ENCODE data around the gene LONP2. TPM values are rescaled to one million over a fixed set of nuclear protein-coding genes. Genes with fewer than 3 reads are reported as not detected.
A peak's percentile ranks its signal among the peaks of the same experiment; 100 is the strongest.

The LONP2 gene
- total and polyA plus RNA-seq, 2 of the 13 experiments (the other 11 are each of a cell fraction or from before 2014, with no cell fraction given), result 39.2 to 63.3 TPM

DNA sequence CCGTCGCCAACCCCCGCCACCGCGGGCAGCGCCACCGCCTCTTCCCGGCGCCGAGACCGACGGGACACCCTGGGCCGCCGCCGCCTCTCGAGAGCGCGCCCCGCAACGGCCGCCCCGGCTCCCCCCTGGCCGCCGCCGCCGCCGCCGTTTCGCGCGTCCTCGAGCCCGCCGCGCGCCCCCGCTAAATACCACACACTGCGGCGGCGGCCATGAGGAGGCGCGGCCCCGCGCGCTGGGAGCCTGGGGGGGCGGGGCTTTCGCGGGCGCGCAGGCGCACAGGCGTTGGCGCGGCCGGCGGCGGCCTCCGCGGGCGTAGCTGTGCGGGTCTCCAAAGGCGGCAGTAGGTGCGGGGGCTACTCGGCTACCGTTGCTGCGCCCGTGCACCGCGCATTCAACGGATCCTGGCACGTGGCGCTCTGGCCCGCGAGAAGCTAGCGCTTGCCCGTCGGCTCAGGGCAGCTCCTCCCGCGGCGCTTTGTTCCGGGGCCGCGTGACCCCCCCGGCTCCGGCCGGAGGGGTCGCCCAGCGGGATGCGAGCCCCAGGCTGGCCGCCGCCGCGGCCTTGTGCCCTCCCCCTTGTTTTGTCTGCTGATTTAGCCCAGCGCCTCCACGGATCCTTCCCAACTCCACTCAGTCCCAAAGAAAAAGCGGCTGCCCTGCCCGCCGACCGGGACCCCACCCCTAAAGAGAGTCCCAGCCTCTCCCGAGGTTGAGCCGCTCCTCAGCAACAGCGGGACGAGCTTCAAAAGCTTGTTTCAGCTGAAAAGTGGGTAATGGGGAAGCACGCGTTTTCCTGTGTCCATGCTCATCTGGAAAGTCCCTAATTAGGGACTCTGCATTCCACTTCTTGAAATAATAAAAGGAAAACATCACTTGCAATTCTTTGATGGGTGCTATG, 141.4 kb downstream of the LONP2 start, which contains the start of gene SIAH1 (continued):
- no peak; the same call in 1 of the 2 replicates for TF ChIP-seq CSRNP2 (CRISPR knock-in tag; conservative IDR thresholded peaks at IDR 0.05; ENCODE audit: low read depth)
- 0 out of 2 replicates have a peak, but pooled peaks have one; percentile 10 for TF ChIP-seq ZNF670 (CRISPR knock-in tag; IDR thresholded peaks at IDR 0.05; ENCODE audit: borderline replicate concordance)
- TF ChIP-seq ATF2 (CRISPR knock-in tag; IDR thresholded peaks at IDR 0.05), result peak; percentile 36; the same call in 1 of the 2 replicates
- TF ChIP-seq YEATS4 (CRISPR knock-in tag; IDR thresholded peaks at IDR 0.05; ENCODE audit: borderline replicate concordance), result peak; percentile 96
- peak; percentile 81; the same call in 1 of the 2 replicates for TF ChIP-seq ZNF235 (CRISPR knock-in tag; IDR thresholded peaks at IDR 0.05; ENCODE audit: borderline replicate concordance)
- TF ChIP-seq ATF1 (CRISPR knock-in tag; IDR thresholded peaks at IDR 0.05), result no peak
- no peak for TF ChIP-seq PLSCR1 (CRISPR knock-in tag; IDR thresholded peaks at IDR 0.05; ENCODE audit: borderline replicate concordance)
- TF ChIP-seq PITX1 (CRISPR knock-in tag; IDR thresholded peaks at IDR 0.05), result no peak
- no peak for TF ChIP-seq MNT (IDR thresholded peaks at IDR 0.05)
- no peak for TF ChIP-seq SMC3 (IDR thresholded peaks at IDR 0.05; ENCODE audit: low read length)
- TF ChIP-seq ZNF446 (CRISPR knock-in tag; IDR thresholded peaks at IDR 0.05), result peak; percentile 93; the same call in 1 of the 2 replicates
- no peak for TF ChIP-seq SRF (IDR thresholded peaks at IDR 0.05; ENCODE audit: low read depth, low read length)
- peak; percentile 50 for TF ChIP-seq ZNF772 (CRISPR knock-in tag; IDR thresholded peaks at IDR 0.05)
- TF ChIP-seq YEATS2 (CRISPR knock-in tag; IDR thresholded peaks at IDR 0.05; ENCODE audit: borderline replicate concordance), result peak; percentile 26; the same call in 1 of the 2 replicates
- TF ChIP-seq MBNL3 (CRISPR knock-in tag; conservative IDR thresholded peaks at IDR 0.05), result no peak
- TF ChIP-seq, protein P1, sequence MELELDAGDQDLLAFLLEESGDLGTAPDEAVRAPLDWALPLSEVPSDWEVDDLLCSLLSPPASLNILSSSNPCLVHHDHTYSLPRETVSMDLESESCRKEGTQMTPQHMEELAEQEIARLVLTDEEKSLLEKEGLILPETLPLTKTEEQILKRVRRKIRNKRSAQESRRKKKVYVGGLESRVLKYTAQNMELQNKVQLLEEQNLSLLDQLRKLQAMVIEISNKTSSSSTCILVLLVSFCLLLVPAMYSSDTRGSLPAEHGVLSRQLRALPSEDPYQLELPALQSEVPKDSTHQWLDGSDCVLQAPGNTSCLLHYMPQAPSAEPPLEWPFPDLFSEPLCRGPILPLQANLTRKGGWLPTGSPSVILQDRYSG (CRISPR knock-in tag; IDR thresholded peaks at IDR 0.05), result no peak
- peak; percentile 61; the same call in 1 of the 2 replicates for TF ChIP-seq KMT2B (CRISPR knock-in tag; IDR thresholded peaks at IDR 0.05)
- TF ChIP-seq ZMYM3 (CRISPR knock-in tag; IDR thresholded peaks at IDR 0.05), result no peak
- TF ChIP-seq, protein P2, sequence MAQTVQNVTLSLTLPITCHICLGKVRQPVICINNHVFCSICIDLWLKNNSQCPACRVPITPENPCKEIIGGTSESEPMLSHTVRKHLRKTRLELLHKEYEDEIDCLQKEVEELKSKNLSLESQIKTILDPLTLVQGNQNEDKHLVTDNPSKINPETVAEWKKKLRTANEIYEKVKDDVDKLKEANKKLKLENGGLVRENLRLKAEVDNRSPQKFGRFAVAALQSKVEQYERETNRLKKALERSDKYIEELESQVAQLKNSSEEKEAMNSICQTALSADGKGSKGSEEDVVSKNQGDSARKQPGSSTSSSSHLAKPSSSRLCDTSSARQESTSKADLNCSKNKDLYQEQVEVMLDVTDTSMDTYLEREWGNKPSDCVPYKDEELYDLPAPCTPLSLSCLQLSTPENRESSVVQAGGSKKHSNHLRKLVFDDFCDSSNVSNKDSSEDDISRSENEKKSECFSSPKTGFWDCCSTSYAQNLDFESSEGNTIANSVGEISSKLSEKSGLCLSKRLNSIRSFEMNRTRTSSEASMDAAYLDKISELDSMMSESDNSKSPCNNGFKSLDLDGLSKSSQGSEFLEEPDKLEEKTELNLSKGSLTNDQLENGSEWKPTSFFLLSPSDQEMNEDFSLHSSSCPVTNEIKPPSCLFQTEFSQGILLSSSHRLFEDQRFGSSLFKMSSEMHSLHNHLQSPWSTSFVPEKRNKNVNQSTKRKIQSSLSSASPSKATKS (CRISPR knock-in tag; IDR thresholded peaks at IDR 0.05), result peak; percentile 59; the same call in 1 of the 2 replicates
- TF ChIP-seq MIXL1 (CRISPR knock-in tag; IDR thresholded peaks at IDR 0.05), result 0 out of 2 replicates have a peak, but pooled peaks have one; percentile 4
